Inferior parietal cortex (tissue), 1 donor: ENCODE data around the gene HOXB3.

Source experiments
- DNase-seq: peaks from one replicate; pipeline ENCODE4 v3.0.0-alpha.2; 2016; ENCODE audit errors: extremely low spot score

The HOXB3 gene

GRCh38 chr17:48500435-48501426 lies 89.3 kb downstream of the HOXB3 start:
- DNase-seq = no peak

- DNase-seq = no peak
These were observed 90.2 kb downstream of the HOXB3 start for GRCh38 chr17:48499735-48500434.

GRCh38 chr17:48499248-48499647 lies 90.8 kb downstream of the HOXB3 start:
- no peak for DNase-seq
